Ovary (tissue), 3 donors: ENCODE results near the gene AHCTF1.

Source experiments
- EP300 ChIP-seq: sonication (generic); formaldehyde crosslinking; IDR thresholded peaks from one replicate; pipeline ENCODE4 v1.6.1; 2017; ENCODE audit warnings: antibody characterized with exemption
- POLR2A ChIP-seq: fragments of 450-650 bp; IDR thresholded peaks from one replicate; pipeline ENCODE4 v1.6.1; 2017; ENCODE audit warnings: antibody characterized with exemption, mild to moderate bottlenecking, moderate library complexity
- TF ChIP-seq, protein P1 (sequence below), 3 donors: fragments of 450-650 bp in 2 of 3; fragments of 200-600 bp in 1 of 3; IDR thresholded peaks; one replicate each; pipeline versions ENCODE4 v1.5.1 to v1.8.0; 2016 to 2022; ENCODE audit warnings: antibody characterized with exemption in 3 of 3, mild to moderate bottlenecking in 1 of 3
- donor health status: DM: no; HTN: no; CAD: no.

DNA sequence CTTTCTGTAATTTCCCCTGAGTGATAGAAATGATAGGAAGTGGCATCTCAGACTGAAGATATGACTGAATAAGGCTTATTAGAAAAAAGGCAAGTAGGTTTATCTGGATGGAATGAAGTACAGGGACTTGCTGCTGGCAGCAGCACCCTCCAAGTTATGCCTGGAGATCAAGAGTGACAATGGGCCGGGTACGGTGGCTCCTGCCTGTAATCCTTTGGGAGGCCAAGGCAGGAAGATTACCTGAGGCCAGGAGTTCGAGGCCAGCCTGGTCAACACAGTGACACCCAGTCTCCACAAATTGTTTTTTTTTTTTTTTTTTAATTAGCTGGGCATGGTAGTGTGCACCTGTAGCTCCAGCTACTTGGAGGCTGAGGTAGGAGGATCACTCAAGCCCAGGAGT is 119.8 kb downstream of the AHCTF1 start:
- TF ChIP-seq, protein P1, sequence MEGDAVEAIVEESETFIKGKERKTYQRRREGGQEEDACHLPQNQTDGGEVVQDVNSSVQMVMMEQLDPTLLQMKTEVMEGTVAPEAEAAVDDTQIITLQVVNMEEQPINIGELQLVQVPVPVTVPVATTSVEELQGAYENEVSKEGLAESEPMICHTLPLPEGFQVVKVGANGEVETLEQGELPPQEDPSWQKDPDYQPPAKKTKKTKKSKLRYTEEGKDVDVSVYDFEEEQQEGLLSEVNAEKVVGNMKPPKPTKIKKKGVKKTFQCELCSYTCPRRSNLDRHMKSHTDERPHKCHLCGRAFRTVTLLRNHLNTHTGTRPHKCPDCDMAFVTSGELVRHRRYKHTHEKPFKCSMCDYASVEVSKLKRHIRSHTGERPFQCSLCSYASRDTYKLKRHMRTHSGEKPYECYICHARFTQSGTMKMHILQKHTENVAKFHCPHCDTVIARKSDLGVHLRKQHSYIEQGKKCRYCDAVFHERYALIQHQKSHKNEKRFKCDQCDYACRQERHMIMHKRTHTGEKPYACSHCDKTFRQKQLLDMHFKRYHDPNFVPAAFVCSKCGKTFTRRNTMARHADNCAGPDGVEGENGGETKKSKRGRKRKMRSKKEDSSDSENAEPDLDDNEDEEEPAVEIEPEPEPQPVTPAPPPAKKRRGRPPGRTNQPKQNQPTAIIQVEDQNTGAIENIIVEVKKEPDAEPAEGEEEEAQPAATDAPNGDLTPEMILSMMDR (IDR thresholded peaks at IDR 0.05) = no peak
- TF ChIP-seq POLR2A = no peak
- no peak for TF ChIP-seq EP300
